Thyroid gland (tissue), 4 donors: ENCODE measurements around the gene TSPAN12.

Experiments
- POLR2A ChIP-seq, 2 donors: fragments of 450-650 bp; IDR thresholded peaks; one replicate each; pipeline ENCODE4 v1.6.1; 2017; ENCODE audit warnings: antibody characterized with exemption in 2 of 2, mild to moderate bottlenecking in 2 of 2, moderate library complexity in 1 of 2
- TF ChIP-seq, protein P1 (sequence below), 6 experiments: fragments of 200-600 bp in 3 of 6; fragments of 450-650 bp in 3 of 6; sonication (generic) in 3 of 6; IDR thresholded peaks; one replicate each; pipeline ENCODE4 v1.5.1; 2016 to 2019; ENCODE audit warnings: antibody characterized with exemption in 6 of 6, mild to moderate bottlenecking in 2 of 6, inconsistent platforms in 1 of 6, moderate library complexity in 1 of 6

DNA sequence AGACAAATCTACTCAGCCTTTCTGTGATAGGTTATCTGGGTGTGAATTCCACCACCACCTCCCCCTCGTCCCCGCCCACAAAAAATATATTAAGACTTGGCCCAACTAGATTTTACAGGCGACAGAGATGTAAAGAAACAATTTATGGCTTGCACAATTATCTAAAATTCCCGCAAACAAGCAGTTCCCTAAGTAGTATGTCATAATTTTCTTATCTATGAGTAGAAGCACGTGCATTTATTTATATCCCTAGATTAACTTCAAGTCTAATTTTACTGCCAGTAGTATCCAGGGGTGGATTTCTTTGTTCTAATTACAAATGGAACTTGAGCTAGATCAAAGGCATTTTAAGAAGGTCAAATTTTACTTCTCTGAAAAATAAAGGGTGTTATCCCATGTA is 1.7 kb downstream of the TSPAN12 start:
- TF ChIP-seq, protein P1, sequence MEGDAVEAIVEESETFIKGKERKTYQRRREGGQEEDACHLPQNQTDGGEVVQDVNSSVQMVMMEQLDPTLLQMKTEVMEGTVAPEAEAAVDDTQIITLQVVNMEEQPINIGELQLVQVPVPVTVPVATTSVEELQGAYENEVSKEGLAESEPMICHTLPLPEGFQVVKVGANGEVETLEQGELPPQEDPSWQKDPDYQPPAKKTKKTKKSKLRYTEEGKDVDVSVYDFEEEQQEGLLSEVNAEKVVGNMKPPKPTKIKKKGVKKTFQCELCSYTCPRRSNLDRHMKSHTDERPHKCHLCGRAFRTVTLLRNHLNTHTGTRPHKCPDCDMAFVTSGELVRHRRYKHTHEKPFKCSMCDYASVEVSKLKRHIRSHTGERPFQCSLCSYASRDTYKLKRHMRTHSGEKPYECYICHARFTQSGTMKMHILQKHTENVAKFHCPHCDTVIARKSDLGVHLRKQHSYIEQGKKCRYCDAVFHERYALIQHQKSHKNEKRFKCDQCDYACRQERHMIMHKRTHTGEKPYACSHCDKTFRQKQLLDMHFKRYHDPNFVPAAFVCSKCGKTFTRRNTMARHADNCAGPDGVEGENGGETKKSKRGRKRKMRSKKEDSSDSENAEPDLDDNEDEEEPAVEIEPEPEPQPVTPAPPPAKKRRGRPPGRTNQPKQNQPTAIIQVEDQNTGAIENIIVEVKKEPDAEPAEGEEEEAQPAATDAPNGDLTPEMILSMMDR (IDR thresholded peaks at IDR 0.05): no peak
- TF ChIP-seq POLR2A (IDR thresholded peaks at IDR 0.05): no peak
